Activated CD8-positive, alpha-beta T cell treated with anti-CD3 and anti-CD28 coated beads for 36 hours (primary cell): Measurements from ENCODE around the gene USP13. TPM values are rescaled to one million over a fixed set of nuclear protein-coding genes. Genes with fewer than 3 reads are reported as not detected.

ENCODE experiments used
- ATAC-seq: fragments of 200-7000 bp; cut with Tn5 transposase; one replicate; pipeline ENCODE4 v1.10.0; 2021; ENCODE audit warnings: mild to moderate bottlenecking, moderate library complexity
- CTCF ChIA-PET: fragments of 350-600 bp; sonication (Branson Sonifier 250); formaldehyde crosslinking; loops from one replicate; lab custom pipeline; 2021; ENCODE audit warnings: antibody characterized with exemption; lab: Charles Lee
- POLR2A ChIA-PET: fragments of 350-600 bp; sonication (Branson Sonifier 250); formaldehyde crosslinking; loops from one replicate; lab custom pipeline; 2021; ENCODE audit warnings: antibody characterized with exemption; lab: Charles Lee
- DNase-seq: peaks from one replicate; pipeline ENCODE4 v3.0.0-alpha.2; 2020
- H3K27ac Mint-ChIP-seq: one replicate; pipeline ENCODE4 v1.8.0; 2021; ENCODE audit warnings: mild to moderate bottlenecking, mixed read lengths
- H3K27me3 Mint-ChIP-seq: one replicate; pipeline ENCODE4 v1.8.0; 2021; ENCODE audit warnings: mixed read lengths
- H3K36me3 Mint-ChIP-seq: one replicate; pipeline ENCODE4 v1.8.0; 2021; ENCODE audit warnings: low read depth, mixed read lengths
- H3K4me1 Mint-ChIP-seq: one replicate; pipeline ENCODE4 v1.8.0; 2021; ENCODE audit warnings: low read depth, mixed read lengths
- H3K4me3 Mint-ChIP-seq: one replicate; pipeline ENCODE4 v1.8.0; 2021; ENCODE audit warnings: mild to moderate bottlenecking, moderate library complexity, mixed read lengths
- H3K9me3 Mint-ChIP-seq: one replicate; pipeline ENCODE4 v1.8.0; 2021; ENCODE audit warnings: mixed read lengths
- intact Hi-C: fragments of 100-400 bp; cut with micrococcal nuclease; formaldehyde crosslinking; loops from one replicate; pipeline ENCODE4 v1.10.0; 2022
- total RNA-seq, 2 experiments: library from RNA; stranded (reverse); gene quantifications; one replicate each; pipeline ENCODE4 v1.2.3, GENCODE V29; 2021
- TF ChIP-seq, protein P1 (sequence below): fragments of 200-600 bp; IDR thresholded peaks from one replicate; pipeline ENCODE4 v1.8.0; 2022; ENCODE audit warnings: antibody characterized with exemption, mild to moderate bottlenecking

The USP13 gene
- total RNA-seq, 2 experiments from 2014 or later: 9.6 to 11.7 TPM

DNA sequence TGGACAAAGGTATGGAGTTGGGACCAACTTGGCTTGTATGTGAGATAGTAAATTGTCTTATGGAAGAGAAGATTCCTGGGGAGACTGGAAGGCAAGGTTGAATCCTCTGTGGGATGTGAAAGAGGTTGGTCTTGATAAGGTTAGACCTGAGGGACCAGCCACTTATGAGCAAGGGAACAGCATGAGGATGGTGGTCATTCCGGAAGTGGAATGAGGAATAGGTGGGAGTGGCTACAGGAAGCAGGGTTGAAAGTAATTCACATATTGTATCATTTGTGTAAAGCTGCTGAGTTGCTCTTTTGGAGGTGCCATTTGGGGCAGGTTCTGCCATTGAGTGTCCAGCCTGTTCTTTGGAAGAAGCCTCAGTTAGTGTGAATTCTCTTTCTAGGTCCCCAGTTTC lies 13.2 kb downstream of the USP13 start:
- no peak overlapping the region for H3K27ac Mint-ChIP-seq
- DNase-seq: no peak
- CTCF ChIA-PET: interaction anchor here (1.3 kb wide), 1 partner anchor 17 kb away, joined by 5 read pairs; no protein-coding TSS in a partner anchor
- POLR2A ChIA-PET: no interaction called here
- no peaks in the 10 kb centered on the region for H3K27me3 Mint-ChIP-seq
- no peaks in the 10 kb centered on the region for H3K9me3 Mint-ChIP-seq
- intact Hi-C loops: no loop called here
- H3K4me3 Mint-ChIP-seq: no peak overlapping the region
- no peak for ATAC-seq
- peaks cover 2% of the 10 kb centered on the region for H3K4me1 Mint-ChIP-seq
- no peaks in the 10 kb centered on the region for H3K36me3 Mint-ChIP-seq
- TF ChIP-seq, protein P1, sequence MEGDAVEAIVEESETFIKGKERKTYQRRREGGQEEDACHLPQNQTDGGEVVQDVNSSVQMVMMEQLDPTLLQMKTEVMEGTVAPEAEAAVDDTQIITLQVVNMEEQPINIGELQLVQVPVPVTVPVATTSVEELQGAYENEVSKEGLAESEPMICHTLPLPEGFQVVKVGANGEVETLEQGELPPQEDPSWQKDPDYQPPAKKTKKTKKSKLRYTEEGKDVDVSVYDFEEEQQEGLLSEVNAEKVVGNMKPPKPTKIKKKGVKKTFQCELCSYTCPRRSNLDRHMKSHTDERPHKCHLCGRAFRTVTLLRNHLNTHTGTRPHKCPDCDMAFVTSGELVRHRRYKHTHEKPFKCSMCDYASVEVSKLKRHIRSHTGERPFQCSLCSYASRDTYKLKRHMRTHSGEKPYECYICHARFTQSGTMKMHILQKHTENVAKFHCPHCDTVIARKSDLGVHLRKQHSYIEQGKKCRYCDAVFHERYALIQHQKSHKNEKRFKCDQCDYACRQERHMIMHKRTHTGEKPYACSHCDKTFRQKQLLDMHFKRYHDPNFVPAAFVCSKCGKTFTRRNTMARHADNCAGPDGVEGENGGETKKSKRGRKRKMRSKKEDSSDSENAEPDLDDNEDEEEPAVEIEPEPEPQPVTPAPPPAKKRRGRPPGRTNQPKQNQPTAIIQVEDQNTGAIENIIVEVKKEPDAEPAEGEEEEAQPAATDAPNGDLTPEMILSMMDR: no peak

DNA sequence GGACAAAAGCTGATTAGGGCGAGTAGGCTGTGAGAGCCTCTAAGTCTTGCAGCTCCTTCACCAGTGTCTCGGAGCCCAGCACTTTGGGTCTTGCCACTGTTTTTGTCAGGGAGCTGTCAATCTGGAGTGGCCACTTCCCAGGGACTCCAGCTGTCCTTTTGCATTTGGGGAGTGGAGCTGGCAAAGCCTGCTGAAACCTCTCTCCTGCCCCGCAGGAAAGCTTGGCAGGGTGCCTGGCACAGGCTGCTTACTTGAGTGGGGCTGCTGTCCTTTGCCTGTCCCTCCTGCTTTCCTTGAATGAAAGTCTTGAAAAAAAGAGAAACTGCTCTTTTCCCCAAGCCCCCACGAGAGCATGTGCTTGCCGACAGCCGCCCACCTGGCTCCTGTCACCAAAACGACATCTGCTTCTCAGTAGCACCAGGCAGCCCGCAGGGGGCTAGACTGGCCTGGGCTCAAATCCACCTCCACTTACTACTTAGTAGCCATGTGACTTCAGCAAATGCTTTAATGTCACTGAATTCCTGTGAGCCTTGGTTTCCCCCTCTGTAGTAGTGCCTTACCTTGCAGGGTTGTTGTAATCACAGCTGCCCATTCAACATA lies 13.7 kb downstream of the USP13 start:
- Mint-ChIP-seq H3K9me3 (no peaks in the 10 kb centered on the region), H3K27ac (no peak overlapping the region), H3K36me3 (no peaks in the 10 kb centered on the region), H3K4me1 (peaks cover 2% of the 10 kb centered on the region), H3K4me3 (no peak overlapping the region), H3K27me3 (no peaks in the 10 kb centered on the region)
- ChIA-PET CTCF (interaction anchor here (1.3 kb wide), 1 partner anchor 17 kb away, joined by 5 read pairs; no protein-coding TSS in a partner anchor), POLR2A (no interaction called here)
- intact Hi-C loops: no loop called here
- DNase-seq (no peak), ATAC-seq (no peak)
- TF ChIP-seq, protein P1: no peak

DNA sequence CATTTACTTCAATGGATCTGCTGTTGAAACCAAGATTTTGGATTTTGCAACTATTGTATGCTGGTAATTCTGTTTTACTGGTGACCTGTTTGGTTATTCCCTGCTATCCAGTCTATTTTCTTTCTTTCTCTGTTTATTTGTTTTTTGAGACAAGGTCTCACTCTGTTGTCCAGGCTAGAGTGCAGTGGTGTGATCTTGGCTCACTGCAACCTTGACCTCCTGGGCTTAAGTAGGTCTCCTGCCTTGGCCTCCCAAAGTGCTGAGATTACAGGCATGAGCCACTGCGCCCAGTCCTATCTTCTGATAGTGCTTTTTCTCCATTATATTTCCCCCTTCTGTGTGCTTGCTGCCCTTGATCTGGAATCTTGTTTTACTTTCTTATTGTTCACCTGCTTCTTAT lies 15.6 kb downstream of the USP13 start:
- no peaks in the 10 kb centered on the region for H3K9me3 Mint-ChIP-seq
- CTCF ChIA-PET: no interaction called here
- peaks cover 2% of the 10 kb centered on the region for H3K4me1 Mint-ChIP-seq
- TF ChIP-seq, protein P1: no peak
- no peaks in the 10 kb centered on the region for H3K27me3 Mint-ChIP-seq
- DNase-seq: no peak
- no peak overlapping the region for H3K4me3 Mint-ChIP-seq
- no peak overlapping the region for H3K27ac Mint-ChIP-seq
- intact Hi-C loops: no loop called here
- H3K36me3 Mint-ChIP-seq: no peaks in the 10 kb centered on the region
- POLR2A ChIA-PET: no interaction called here
- no peak for ATAC-seq

DNA sequence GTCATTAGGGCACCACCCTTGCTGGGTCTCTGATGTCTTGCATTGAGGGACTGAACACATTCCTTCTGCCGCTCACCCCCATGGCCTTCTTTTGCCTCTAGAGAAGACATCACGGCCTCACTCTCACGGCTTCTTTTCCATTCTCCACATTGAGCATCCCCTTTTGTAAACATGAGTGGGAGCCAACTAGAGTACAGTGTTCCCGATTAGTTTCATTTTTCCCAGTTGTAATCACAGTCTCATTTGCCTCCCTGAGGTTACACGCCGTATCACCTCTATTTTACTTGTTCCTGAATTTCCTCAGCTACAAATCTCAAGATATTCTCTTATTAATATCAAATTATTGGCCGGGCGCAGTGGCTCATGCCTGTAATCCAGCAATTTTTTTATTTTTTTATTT lies 17.5 kb downstream of the USP13 start:
- no peaks in the 10 kb centered on the region for H3K9me3 Mint-ChIP-seq
- no peak for ATAC-seq
- POLR2A ChIA-PET: no interaction called here

DNA sequence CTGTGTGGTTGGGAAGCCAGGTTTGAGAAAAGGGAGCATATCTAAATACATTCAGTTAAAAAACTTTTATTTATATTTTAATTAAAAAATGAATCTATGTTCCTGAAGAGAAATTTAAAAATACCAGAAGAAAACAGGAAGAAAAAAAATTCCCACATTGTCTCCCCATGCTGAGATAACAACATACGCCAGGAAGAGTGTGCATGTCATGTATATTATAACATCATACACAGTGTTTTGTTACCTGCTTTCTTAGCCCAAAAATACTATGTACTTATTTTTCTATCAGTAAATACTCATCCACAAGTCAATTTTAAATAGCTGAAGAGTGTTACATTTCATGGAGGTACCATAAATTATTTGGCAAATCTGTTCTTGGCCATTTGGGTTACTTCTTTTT lies 18.5 kb downstream of the USP13 start:
- intact Hi-C loops: no loop called here
- CTCF ChIA-PET: interaction anchor here (1.1 kb wide), 2 partner anchors 13 to 21 kb away, joined by 3 to 4 read pairs; no protein-coding TSS in a partner anchor

More for the DNA sequence above, 17.5 kb downstream of the USP13 start:
- Mint-ChIP-seq H3K36me3 (peaks cover 1% of the 10 kb centered on the region), H3K27ac (no peak overlapping the region), H3K4me1 (peaks cover 3% of the 10 kb centered on the region), H3K27me3 (no peaks in the 10 kb centered on the region), H3K4me3 (no peak overlapping the region)
- TF ChIP-seq, protein P1: no peak
- intact Hi-C loops: no loop called here
- CTCF ChIA-PET: no interaction called here
- no peak for DNase-seq

More for the DNA sequence above, 18.5 kb downstream of the USP13 start:
- TF ChIP-seq, protein P1: no peak
- no peak overlapping the region for H3K4me3 Mint-ChIP-seq
- H3K4me1 Mint-ChIP-seq: peaks cover 3% of the 10 kb centered on the region
- DNase-seq (no peak), ATAC-seq (no peak)
- no peak overlapping the region for H3K27ac Mint-ChIP-seq
- H3K36me3 Mint-ChIP-seq: peaks cover 1% of the 10 kb centered on the region
- POLR2A ChIA-PET: no interaction called here
- no peaks in the 10 kb centered on the region for H3K27me3 Mint-ChIP-seq
- no peaks in the 10 kb centered on the region for H3K9me3 Mint-ChIP-seq
